Keratinocyte (primary cell): ENCODE data around the gene CENPQ. TPM values are rescaled to one million over a fixed set of nuclear protein-coding genes. Genes with fewer than 3 reads are reported as not detected.
"Not testable (repeated sequence)": the region's sequence is repeated elsewhere in the genome, so short reads cannot be mapped to it uniquely, and the experiment has no call there.

Experiments
- DNase-seq: peaks from one replicate; pipeline ENCODE4 v3.0.0-alpha.2; 2011; ENCODE audit warnings: low read depth, missing footprints, low spot score
- FAIRE-seq: peaks from 2 replicates; lab custom pipeline; 2011; peaks lifted over from hg19 to GRCh38; lab: Jason Lieb, UNC
- H2AFZ ChIP-seq: 2 replicates; pipeline ENCODE4 v1.6.0; 2012; ENCODE audit warnings: low read length, control low read depth, inconsistent platforms; ENCODE audit not compliant: control insufficient read depth
- H3K27ac ChIP-seq: 2 replicates; pipeline ENCODE4 v1.5.1; 2011; ENCODE audit warnings: low read length; ENCODE audit not compliant: control insufficient read depth, insufficient read depth
- H3K27me3 ChIP-seq: 3 replicates; pipeline ENCODE4 v1.6.0; 2011; ENCODE audit warnings: low read length; ENCODE audit not compliant: control insufficient read depth, insufficient read depth; ENCODE audit errors: extremely low read depth
- H3K36me3 ChIP-seq, 2 experiments: 2 replicates in 1 of 2; 3 replicates in 1 of 2; pipeline ENCODE4 v1.5.1; 2011; ENCODE audit warnings: low read length in 2 of 2, mild to moderate bottlenecking in 1 of 2; ENCODE audit not compliant: control insufficient read depth in 2 of 2, insufficient read depth in 2 of 2; ENCODE audit errors: extremely low read depth in 1 of 2
- H3K4me1 ChIP-seq: 3 replicates; pipeline ENCODE4 v1.5.1; 2011; ENCODE audit warnings: low read length; ENCODE audit not compliant: control insufficient read depth, insufficient read depth; ENCODE audit errors: extremely low read depth
- H3K4me2 ChIP-seq: 3 replicates; pipeline ENCODE4 v1.6.0; 2011; ENCODE audit warnings: low read depth, low read length; ENCODE audit not compliant: control insufficient read depth, insufficient read depth; ENCODE audit errors: extremely low read depth
- H3K4me3 ChIP-seq, 3 experiments: fragments of 200-600 bp in 1 of 3; sonication (generic) in 1 of 3; 2 replicates in 2 of 3; 3 replicates in 1 of 3; pipeline ENCODE4 v1.5.1; 2011 to 2016; ENCODE audit warnings: low read length in 3 of 3, mild to moderate bottlenecking in 3 of 3, control low read depth in 2 of 3, inconsistent platforms in 1 of 3, low read depth in 1 of 3, mixed read lengths in 1 of 3, mixed run types in 1 of 3, moderate library complexity in 1 of 3; ENCODE audit not compliant: control insufficient read depth in 2 of 3, insufficient read depth in 2 of 3; ENCODE audit errors: extremely low read depth in 1 of 3
- H3K79me2 ChIP-seq: 2 replicates; pipeline ENCODE4 v1.6.0; 2012; ENCODE audit warnings: low read length; ENCODE audit not compliant: control insufficient read depth, insufficient read depth
- H3K9ac ChIP-seq: 3 replicates; pipeline ENCODE4 v1.6.0; 2011; ENCODE audit warnings: low read length; ENCODE audit not compliant: control insufficient read depth, insufficient read depth; ENCODE audit errors: extremely low read depth
- H3K9me1 ChIP-seq: 3 replicates; pipeline ENCODE4 v1.6.0; 2011; ENCODE audit warnings: low read length; ENCODE audit not compliant: control insufficient read depth, insufficient read depth; ENCODE audit errors: extremely low read depth
- H3K9me3 ChIP-seq: 2 replicates; pipeline ENCODE4 v1.5.1; 2012; ENCODE audit warnings: low read depth, low read length; ENCODE audit not compliant: control insufficient read depth
- H4K20me1 ChIP-seq: 3 replicates; pipeline ENCODE4 v1.6.0; 2011; ENCODE audit warnings: low read length; ENCODE audit not compliant: control insufficient read depth, insufficient read depth; ENCODE audit errors: extremely low read depth
- EZH2 ChIP-seq: IDR thresholded peaks from one replicate; pipeline ENCODE4 v1.6.1; 2012; ENCODE audit warnings: inconsistent platforms, mild to moderate bottlenecking, low read length, moderate library complexity
- dilution Hi-C: fragments of 300-500 bp; cut with MboI; formaldehyde crosslinking; loops from one replicate; pipeline ENCODE4 v1.7.0; 2020; ENCODE audit warnings: low sequenced_read_pairs; ENCODE audit not compliant: extremely low pct_ligation_motif_present
- polyA plus RNA-seq, 5 experiments: library from polyadenylated mRNA; depleted of rRNA in 3 of 5; stranded (reverse) in 3 of 5; stranded (forward) in 1 of 5; unstranded in 1 of 5; fragments of >200 nt; gene quantifications; 1 replicate in 1 of 5; 2 replicates in 3 of 5; 3 replicates in 1 of 5; pipeline versions ENCODE4 v1.2.1 to v1.2.3, GENCODE V29; 2011 to 2012; ENCODE audit warnings: missing spikeins in 2 of 5, low read depth in 1 of 5, low replicate concordance in 1 of 5
- TF ChIP-seq, protein P1 (sequence below), 3 experiments: IDR thresholded peaks in 1 of 3; conservative IDR thresholded peaks in 1 of 3; optimal IDR thresholded peaks in 1 of 3; 2 replicates in 2 of 3; 3 replicates in 1 of 3; pipeline versions ENCODE3 to v1.5.1; 2011; ENCODE audit warnings: low read length in 3 of 3, mild to moderate bottlenecking in 3 of 3, moderate library complexity in 2 of 3, control low read depth in 1 of 3, inconsistent platforms in 1 of 3; ENCODE audit not compliant: insufficient read depth in 2 of 3; ENCODE audit errors: extremely low read depth in 1 of 3

CENPQ gene
- polyA plus RNA-seq, 1 donor (not counting 4 experiments of a cell fraction or from before 2014, with no cell fraction given) = 7.5 TPM

DNA sequence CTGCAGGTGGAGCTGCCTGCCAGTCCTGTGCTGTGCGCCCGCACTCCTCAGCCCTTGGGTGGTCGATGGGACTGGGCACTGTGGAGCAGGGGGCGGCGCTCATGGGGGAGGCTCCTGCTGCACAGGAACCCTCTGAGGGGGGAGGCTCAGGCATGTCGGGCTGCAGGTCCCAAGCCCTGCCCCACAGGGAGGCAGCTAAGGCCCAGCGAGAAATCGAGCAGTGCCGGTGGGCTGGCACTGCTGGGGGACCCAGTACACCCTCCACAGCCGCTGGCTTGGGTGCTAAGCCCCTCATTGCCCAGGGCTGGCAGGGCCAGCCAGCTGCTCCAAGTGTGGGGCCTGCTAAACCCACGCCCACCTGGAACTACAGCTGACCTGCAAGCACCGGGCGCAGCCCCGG lies 20.2 kb downstream of the CENPQ start:
- H3K9ac ChIP-seq, H3K36me3 ChIP-seq, H3K9me3 ChIP-seq, H3K4me3 ChIP-seq, H3K9me1 ChIP-seq, H2AFZ ChIP-seq, H3K27me3 ChIP-seq, FAIRE-seq, dilution Hi-C loops, DNase-seq, H4K20me1 ChIP-seq, H3K4me1 ChIP-seq, H3K27ac ChIP-seq, H3K79me2 ChIP-seq, H3K4me2 ChIP-seq: not testable (repeated sequence)

DNA sequence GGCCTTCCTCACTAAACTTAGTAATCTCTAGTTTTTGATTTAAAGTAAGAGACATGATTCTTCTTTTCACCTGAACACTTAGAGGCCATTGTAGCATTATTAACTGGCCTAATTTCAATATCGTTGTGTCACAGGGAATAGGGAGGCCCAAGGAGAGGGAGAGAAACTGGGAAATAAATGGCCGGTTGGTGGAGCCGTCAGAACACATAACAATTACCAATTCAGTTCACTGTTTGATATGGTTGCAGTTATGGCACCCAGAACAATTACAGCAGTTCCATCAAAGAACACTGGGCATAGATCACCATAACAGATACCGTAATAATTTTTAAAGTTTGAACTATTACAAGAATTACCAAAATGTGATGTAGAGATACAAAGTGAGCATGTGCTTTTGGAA lies 27.5 kb downstream of the CENPQ start:
- no peaks in the 10 kb centered on the region for H3K9me3 ChIP-seq
- H3K27me3 ChIP-seq = no peaks in the 10 kb centered on the region
- no peaks in the 10 kb centered on the region for H3K4me1 ChIP-seq
- no peak overlapping the region for H3K27ac ChIP-seq
- no peaks in the 10 kb centered on the region for H4K20me1 ChIP-seq
- no peak overlapping the region for H3K4me3 ChIP-seq
- no peak overlapping the region for H2AFZ ChIP-seq
- DNase-seq (no peak), FAIRE-seq (no peak)
- no peak overlapping the region for H3K9ac ChIP-seq
- no peaks in the 10 kb centered on the region for H3K36me3 ChIP-seq
- no peaks in the 10 kb centered on the region for H3K79me2 ChIP-seq
- dilution Hi-C loops = no loop called here
- TF ChIP-seq, protein P1, sequence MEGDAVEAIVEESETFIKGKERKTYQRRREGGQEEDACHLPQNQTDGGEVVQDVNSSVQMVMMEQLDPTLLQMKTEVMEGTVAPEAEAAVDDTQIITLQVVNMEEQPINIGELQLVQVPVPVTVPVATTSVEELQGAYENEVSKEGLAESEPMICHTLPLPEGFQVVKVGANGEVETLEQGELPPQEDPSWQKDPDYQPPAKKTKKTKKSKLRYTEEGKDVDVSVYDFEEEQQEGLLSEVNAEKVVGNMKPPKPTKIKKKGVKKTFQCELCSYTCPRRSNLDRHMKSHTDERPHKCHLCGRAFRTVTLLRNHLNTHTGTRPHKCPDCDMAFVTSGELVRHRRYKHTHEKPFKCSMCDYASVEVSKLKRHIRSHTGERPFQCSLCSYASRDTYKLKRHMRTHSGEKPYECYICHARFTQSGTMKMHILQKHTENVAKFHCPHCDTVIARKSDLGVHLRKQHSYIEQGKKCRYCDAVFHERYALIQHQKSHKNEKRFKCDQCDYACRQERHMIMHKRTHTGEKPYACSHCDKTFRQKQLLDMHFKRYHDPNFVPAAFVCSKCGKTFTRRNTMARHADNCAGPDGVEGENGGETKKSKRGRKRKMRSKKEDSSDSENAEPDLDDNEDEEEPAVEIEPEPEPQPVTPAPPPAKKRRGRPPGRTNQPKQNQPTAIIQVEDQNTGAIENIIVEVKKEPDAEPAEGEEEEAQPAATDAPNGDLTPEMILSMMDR (optimal IDR thresholded peaks at IDR 0.05 in 1 of 3, IDR thresholded peaks at IDR 0.05 in 1 of 3, conservative IDR thresholded peaks at IDR 0.05 in 1 of 3; ENCODE audit: extremely low read depth in 1 of 3, insufficient read depth in 2 of 3, low read length in 3 of 3) = no peak
- no peak for TF ChIP-seq EZH2
- H3K4me2 ChIP-seq = no peak overlapping the region
- no peaks in the 10 kb centered on the region for H3K9me1 ChIP-seq

DNA sequence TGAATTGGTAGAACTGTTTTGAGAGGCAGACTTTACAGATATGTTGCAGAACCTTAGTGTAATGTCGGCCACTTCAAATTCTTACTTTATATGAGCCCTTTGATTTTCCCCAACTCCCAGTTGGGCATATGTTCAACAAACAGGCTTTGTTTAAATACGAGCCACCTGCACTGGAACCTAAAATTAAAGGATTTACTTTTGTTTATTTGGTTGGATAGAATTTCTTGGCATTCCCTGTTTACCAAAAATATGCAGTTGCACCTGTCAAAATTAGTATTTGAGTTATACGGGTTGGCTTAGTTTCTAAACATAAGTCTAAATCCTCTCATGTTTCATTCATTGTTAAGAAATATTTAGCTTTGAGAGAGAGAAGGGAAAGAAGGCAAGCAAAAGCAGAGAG lies 34.1 kb downstream of the CENPQ start:
- TF ChIP-seq EZH2 = no peak
- TF ChIP-seq, protein P1 (optimal IDR thresholded peaks at IDR 0.05 in 1 of 3, IDR thresholded peaks at IDR 0.05 in 1 of 3, conservative IDR thresholded peaks at IDR 0.05 in 1 of 3; ENCODE audit: extremely low read depth in 1 of 3, insufficient read depth in 2 of 3, low read length in 3 of 3) = no peak
- no peak for FAIRE-seq
- H3K27ac ChIP-seq = no peak overlapping the region

More for the DNA sequence above, 34.1 kb downstream of the CENPQ start:
- no peaks in the 10 kb centered on the region for H3K9me3 ChIP-seq
- dilution Hi-C loops = no loop called here
- no peaks in the 10 kb centered on the region for H4K20me1 ChIP-seq
- H3K9me1 ChIP-seq = no peaks in the 10 kb centered on the region
- no peak for DNase-seq
- no peak overlapping the region for H3K9ac ChIP-seq
- no peak overlapping the region for H3K4me2 ChIP-seq
- no peaks in the 10 kb centered on the region for H3K79me2 ChIP-seq
- H3K36me3 ChIP-seq = no peaks in the 10 kb centered on the region
- no peaks in the 10 kb centered on the region for H3K27me3 ChIP-seq
- H3K4me1 ChIP-seq = no peaks in the 10 kb centered on the region
- no peak overlapping the region for H2AFZ ChIP-seq
- H3K4me3 ChIP-seq = no peak overlapping the region
